ENCODE measurements around the gene FHOD3. TPM values are rescaled to one million over a fixed set of nuclear protein-coding genes. Genes with fewer than 3 reads are reported as not detected.

The FHOD3 gene
- total and polyA plus RNA-seq, 2 experiments from 2014 or later = 2.7 to 8.7 TPM

GRCh38 chr18:36527051-36527450 lies 229.5 kb downstream of the FHOD3 start:
- peaks cover 18% of the 10 kb centered on the region for H3K4me1 Mint-ChIP-seq
- Histone ChIP-seq H3K4me2 (no peak overlapping the region), H2AFZ (no peak overlapping the region), H3K9me2 (ENCODE audit: insufficient read depth) (peaks cover 5% of the 10 kb centered on the region), H3K4me3 (no peak overlapping the region), H3K27ac (ENCODE audit: low read depth) (no peak overlapping the region), H3K4me1 (ENCODE audit: insufficient read depth) (no peaks in the 10 kb centered on the region), H3K36me3 (ENCODE audit: insufficient read depth) (no peaks in the 10 kb centered on the region), H4K20me1 (replicated peaks; ENCODE audit: insufficient read depth) (no peaks in the 10 kb centered on the region), H3K27me3 (ENCODE audit: insufficient read depth) (no peaks in the 10 kb centered on the region), H3F3A (replicated peaks; ENCODE audit: low read depth) (no peaks in the 10 kb centered on the region), H3K79me2 (replicated peaks; ENCODE audit: insufficient read depth) (no peaks in the 10 kb centered on the region)
- H3K9me3 Mint-ChIP-seq = no peaks in the 10 kb centered on the region
- H3K27ac Mint-ChIP-seq = no peak overlapping the region
- no peak overlapping the region for H3K4me3 Mint-ChIP-seq
- H3K27me3 Mint-ChIP-seq (ENCODE audit: insufficient read depth, low read depth, poor library complexity) = peaks cover 5% of the 10 kb centered on the region
- DNase-seq (ENCODE audit: low spot score) = no peak
- no peaks in the 10 kb centered on the region for H3K36me3 Mint-ChIP-seq (ENCODE audit: low read depth)
- TF ChIP-seq REST (IDR thresholded peaks at IDR 0.05; ENCODE audit: unreplicated experiment) = no peak
- TF ChIP-seq ETS1 (IDR thresholded peaks at IDR 0.05) = no peak
- no peak for TF ChIP-seq EZH2 (IDR thresholded peaks at IDR 0.05; ENCODE audit: low read depth, unreplicated experiment)
- no peak for TF ChIP-seq ZNF462 (CRISPR knock-in tag; IDR thresholded peaks at IDR 0.05)
- TF ChIP-seq ZNF331 (CRISPR knock-in tag; IDR thresholded peaks at IDR 0.05; ENCODE audit: low read depth) = no peak
- no peak for TF ChIP-seq NANOG (IDR thresholded peaks at IDR 0.05; ENCODE audit: borderline replicate concordance)
- TF ChIP-seq ZNF114 (CRISPR knock-in tag; IDR thresholded peaks at IDR 0.05) = no peak
- no peak for TF ChIP-seq EZH2phosphoT487 (IDR thresholded peaks at IDR 0.05; ENCODE audit: unreplicated experiment)
- no peak for TF ChIP-seq POLR2AphosphoS5 (IDR thresholded peaks at IDR 0.05; ENCODE audit: low read depth)
- TF ChIP-seq JUNB (IDR thresholded peaks at IDR 0.05; ENCODE audit: unreplicated experiment) = no peak
- no peak for TF ChIP-seq CREB1 (CRISPR knock-in tag; IDR thresholded peaks at IDR 0.05; ENCODE audit: low read depth)
- no peak for TF ChIP-seq STAT1 (IDR thresholded peaks at IDR 0.05; ENCODE audit: unreplicated experiment)
- no peak for TF ChIP-seq CTCF (conservative IDR thresholded peaks at IDR 0.05; ENCODE audit: low read depth in 2 of 2)
- ATAC-seq = no peak
